ENCODE results near the gene ATP6V0A1.

- TF ChIP-seq JUNB (IDR thresholded peaks at IDR 0.05; ENCODE audit: unreplicated experiment) = no peak
- no peak for TF ChIP-seq EZH2 (IDR thresholded peaks at IDR 0.05; ENCODE audit: low read depth, unreplicated experiment)
- no peak for TF ChIP-seq CTCF (conservative IDR thresholded peaks at IDR 0.05; ENCODE audit: low read depth in 2 of 2)
- TF ChIP-seq STAT1 (IDR thresholded peaks at IDR 0.05; ENCODE audit: unreplicated experiment) = no peak
- TF ChIP-seq POLR2AphosphoS5 (IDR thresholded peaks at IDR 0.05; ENCODE audit: low read depth) = no peak
- TF ChIP-seq REST (IDR thresholded peaks at IDR 0.05; ENCODE audit: unreplicated experiment) = no peak
- TF ChIP-seq EZH2phosphoT487 (IDR thresholded peaks at IDR 0.05; ENCODE audit: unreplicated experiment) = no peak
- no peak for TF ChIP-seq ZNF331 (CRISPR knock-in tag; IDR thresholded peaks at IDR 0.05; ENCODE audit: low read depth)
- TF ChIP-seq ETS1 (IDR thresholded peaks at IDR 0.05) = no peak
- no peak for TF ChIP-seq ZNF114 (CRISPR knock-in tag; IDR thresholded peaks at IDR 0.05)
- TF ChIP-seq CREB1 (CRISPR knock-in tag; IDR thresholded peaks at IDR 0.05; ENCODE audit: low read depth) = no peak
- TF ChIP-seq NANOG (IDR thresholded peaks at IDR 0.05; ENCODE audit: borderline replicate concordance) = no peak
Measured at GRCh38 chr17:42460371-42460770, 1.7 kb downstream of the ATP6V0A1 start.

All from GM23338 (cell line).